ENCODE results near the gene SYK.
"Not testable (repeated sequence)": the region's sequence is repeated elsewhere in the genome, so short reads cannot be mapped to it uniquely, and the experiment has no call there.

DNA sequence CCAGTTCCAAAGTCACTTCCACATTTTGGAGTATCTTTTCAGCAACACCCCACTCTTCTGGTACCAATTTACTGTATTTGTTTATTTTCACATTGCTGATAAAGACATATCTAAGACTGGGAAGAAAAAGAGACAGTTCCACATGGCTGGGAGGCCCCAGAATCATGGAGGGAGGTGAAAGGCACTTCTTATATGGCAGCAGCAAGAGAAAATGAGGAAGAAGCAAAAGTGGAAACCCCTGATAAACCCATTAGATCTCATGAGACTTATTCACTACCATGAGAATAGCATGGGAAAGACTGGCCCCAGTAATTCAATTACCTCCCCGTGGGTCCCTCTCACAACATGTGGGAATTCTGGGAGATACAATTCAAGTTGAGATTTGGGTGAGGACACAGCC, 19.6 kb downstream of the SYK start:
- TF ChIP-seq, protein P1, sequence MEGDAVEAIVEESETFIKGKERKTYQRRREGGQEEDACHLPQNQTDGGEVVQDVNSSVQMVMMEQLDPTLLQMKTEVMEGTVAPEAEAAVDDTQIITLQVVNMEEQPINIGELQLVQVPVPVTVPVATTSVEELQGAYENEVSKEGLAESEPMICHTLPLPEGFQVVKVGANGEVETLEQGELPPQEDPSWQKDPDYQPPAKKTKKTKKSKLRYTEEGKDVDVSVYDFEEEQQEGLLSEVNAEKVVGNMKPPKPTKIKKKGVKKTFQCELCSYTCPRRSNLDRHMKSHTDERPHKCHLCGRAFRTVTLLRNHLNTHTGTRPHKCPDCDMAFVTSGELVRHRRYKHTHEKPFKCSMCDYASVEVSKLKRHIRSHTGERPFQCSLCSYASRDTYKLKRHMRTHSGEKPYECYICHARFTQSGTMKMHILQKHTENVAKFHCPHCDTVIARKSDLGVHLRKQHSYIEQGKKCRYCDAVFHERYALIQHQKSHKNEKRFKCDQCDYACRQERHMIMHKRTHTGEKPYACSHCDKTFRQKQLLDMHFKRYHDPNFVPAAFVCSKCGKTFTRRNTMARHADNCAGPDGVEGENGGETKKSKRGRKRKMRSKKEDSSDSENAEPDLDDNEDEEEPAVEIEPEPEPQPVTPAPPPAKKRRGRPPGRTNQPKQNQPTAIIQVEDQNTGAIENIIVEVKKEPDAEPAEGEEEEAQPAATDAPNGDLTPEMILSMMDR (IDR thresholded peaks at IDR 0.05), result not testable (repeated sequence)
- TF ChIP-seq POLR2A (IDR thresholded peaks at IDR 0.05), result not testable (repeated sequence)
